ENCODE results near the gene TRIM44. TPM values are rescaled to one million over a fixed set of nuclear protein-coding genes. Genes with fewer than 3 reads are reported as not detected.
A peak's percentile ranks its signal among the peaks of the same experiment; 100 is the strongest.

Gene TRIM44
- total RNA-seq, 1 donor from 2014 or later = 86.6 TPM

DNA sequence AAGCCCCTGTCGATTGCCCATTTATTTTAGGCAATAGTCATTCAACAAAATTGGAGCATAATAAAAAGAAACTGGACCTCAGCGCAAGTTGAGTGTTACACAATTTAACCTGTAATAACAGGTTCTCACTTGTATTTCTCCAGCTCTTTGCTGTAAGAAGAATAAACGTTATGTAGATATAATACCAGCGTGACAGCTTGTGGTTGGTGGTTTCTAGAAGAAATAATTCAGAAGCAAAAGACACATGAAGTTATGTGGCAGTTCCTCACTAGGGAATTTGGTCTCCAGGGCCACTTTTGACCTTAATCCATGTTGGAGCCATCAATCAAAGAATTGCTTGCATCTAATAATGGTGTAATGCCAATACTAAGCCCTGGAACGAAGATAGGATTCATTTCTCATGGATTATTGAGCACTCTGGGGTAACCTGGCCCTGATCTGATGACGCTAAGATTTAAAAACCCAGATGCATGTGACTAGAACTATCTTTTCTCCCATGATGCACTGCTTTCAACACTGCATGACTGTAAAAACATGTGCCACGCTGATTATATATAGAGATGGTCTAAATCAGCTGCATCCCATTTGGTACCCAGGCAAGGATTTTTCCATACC is 151.6 kb downstream of the TRIM44 start:
- DNase-seq (ENCODE audit: low spot score in 2 of 2, unreplicated experiment in 2 of 2) = no peak
- Mint-ChIP-seq H3K9me3 (peaks cover 8% of the 10 kb centered on the region), H3K27ac (no peak overlapping the region), H3K27me3 (ENCODE audit: low read depth) (no peaks in the 10 kb centered on the region), H3K4me3 (no peak overlapping the region), H3K4me1 (peaks cover 49% of the 10 kb centered on the region), H3K36me3 (peaks cover 19% of the 10 kb centered on the region)
- TF ChIP-seq, protein P1, sequence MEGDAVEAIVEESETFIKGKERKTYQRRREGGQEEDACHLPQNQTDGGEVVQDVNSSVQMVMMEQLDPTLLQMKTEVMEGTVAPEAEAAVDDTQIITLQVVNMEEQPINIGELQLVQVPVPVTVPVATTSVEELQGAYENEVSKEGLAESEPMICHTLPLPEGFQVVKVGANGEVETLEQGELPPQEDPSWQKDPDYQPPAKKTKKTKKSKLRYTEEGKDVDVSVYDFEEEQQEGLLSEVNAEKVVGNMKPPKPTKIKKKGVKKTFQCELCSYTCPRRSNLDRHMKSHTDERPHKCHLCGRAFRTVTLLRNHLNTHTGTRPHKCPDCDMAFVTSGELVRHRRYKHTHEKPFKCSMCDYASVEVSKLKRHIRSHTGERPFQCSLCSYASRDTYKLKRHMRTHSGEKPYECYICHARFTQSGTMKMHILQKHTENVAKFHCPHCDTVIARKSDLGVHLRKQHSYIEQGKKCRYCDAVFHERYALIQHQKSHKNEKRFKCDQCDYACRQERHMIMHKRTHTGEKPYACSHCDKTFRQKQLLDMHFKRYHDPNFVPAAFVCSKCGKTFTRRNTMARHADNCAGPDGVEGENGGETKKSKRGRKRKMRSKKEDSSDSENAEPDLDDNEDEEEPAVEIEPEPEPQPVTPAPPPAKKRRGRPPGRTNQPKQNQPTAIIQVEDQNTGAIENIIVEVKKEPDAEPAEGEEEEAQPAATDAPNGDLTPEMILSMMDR (IDR thresholded peaks at IDR 0.05; ENCODE audit: unreplicated experiment) = no peak

DNA sequence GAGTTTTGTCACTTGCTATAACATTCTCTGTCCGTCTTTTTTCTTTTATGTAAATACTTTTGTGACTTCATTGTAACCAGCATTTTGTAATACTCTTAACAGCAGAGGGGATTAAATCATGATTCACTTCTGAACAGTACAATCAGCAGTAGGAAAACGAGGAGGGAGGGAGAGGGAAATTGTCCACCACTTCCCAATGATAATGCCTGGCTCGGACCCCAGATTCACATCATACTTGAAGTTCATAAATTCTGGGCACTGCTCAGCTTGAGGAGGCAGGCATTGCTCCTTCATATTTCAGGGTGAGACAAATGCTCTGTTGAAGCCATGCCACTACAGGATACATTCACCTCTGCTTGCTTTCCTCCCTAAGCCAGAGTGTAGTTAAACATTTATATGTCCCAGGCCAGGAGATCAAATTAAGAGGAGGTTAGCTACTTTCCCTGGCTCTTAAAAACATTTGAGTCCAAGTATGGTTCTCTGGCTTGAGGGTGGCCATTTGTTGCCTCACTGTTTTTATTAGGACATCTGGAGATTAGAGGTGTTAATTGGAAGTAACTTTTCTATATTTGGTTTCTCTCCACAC is 152.2 kb downstream of the TRIM44 start:
- H3K27me3 Mint-ChIP-seq (ENCODE audit: low read depth) = no peaks in the 10 kb centered on the region
- H3K4me1 Mint-ChIP-seq = peaks cover 51% of the 10 kb centered on the region
- H3K27ac Mint-ChIP-seq = peak overlapping the region; percentile 54
- peaks cover 19% of the 10 kb centered on the region for H3K36me3 Mint-ChIP-seq
- no peak for DNase-seq (ENCODE audit: low spot score in 2 of 2, unreplicated experiment in 2 of 2)
- H3K4me3 Mint-ChIP-seq = no peak overlapping the region
- peaks cover 8% of the 10 kb centered on the region for H3K9me3 Mint-ChIP-seq
- TF ChIP-seq, protein P1 (IDR thresholded peaks at IDR 0.05; ENCODE audit: unreplicated experiment) = no peak

DNA sequence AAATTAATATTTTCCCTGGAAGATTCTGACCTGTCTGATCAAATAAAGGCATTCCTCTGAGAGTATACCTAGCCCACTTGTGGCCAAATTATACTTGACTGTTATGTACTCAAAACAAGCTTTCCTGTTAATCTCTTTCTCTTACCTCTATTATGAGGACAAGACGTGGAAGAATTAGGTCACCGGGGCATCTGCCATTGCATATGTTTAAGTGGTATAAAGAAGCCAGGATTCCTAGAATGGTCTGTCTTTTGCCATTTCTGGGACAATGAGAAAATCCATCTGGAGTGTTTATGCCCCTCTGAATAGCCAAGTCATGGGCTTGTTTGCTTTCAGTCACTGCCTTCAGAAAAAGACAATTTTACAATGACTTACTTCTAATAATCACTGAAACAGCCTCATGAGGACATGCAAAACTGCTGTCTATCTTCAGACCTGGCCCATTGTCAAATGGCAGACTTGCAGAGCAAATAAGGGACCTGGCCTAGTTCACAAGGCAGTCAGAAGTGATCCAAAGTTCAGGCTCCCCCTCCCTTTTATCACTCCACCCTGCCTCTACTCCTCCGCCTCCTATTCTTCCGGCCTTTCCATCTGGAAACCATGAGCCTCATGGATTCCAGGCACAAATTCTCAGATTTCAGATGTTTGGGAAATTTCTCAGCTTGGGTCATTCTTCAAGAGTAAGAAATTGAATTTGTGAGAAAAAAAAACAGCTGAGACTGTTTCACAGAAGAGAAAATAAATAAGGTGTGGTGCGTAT is 153.2 kb downstream of the TRIM44 start:
- Mint-ChIP-seq H3K27ac (peak overlapping the region; percentile 13), H3K36me3 (peaks cover 19% of the 10 kb centered on the region), H3K4me3 (no peak overlapping the region), H3K9me3 (peaks cover 8% of the 10 kb centered on the region), H3K4me1 (peaks cover 44% of the 10 kb centered on the region), H3K27me3 (ENCODE audit: low read depth) (no peaks in the 10 kb centered on the region)
- no peak for DNase-seq (ENCODE audit: low spot score in 2 of 2, unreplicated experiment in 2 of 2)
- TF ChIP-seq, protein P1 (IDR thresholded peaks at IDR 0.05; ENCODE audit: unreplicated experiment) = no peak

DNA sequence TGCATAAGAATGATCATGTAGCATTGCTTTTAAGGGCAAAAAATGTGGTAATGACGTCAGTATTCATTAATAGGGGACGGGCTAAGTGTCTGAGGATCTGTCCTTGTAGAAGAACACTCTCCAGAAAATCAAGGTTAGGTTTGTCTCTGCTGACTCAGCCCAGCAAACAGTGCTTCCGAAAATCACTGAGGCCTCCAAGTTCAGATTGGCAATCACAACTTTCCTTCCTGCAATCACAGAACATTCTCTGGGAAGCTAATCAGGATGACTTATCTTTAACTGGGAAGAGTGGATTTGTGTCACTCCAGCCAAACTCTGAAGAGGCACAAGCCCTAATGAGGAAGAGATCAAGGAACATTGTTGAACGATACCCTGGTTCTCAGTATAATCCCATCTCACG is 158.0 kb downstream of the TRIM44 start:
- H3K27ac Mint-ChIP-seq = no peak overlapping the region
- H3K9me3 Mint-ChIP-seq = peaks cover 8% of the 10 kb centered on the region
- H3K36me3 Mint-ChIP-seq = peaks cover 19% of the 10 kb centered on the region
- peaks cover 38% of the 10 kb centered on the region for H3K4me1 Mint-ChIP-seq
- no peak for DNase-seq (ENCODE audit: low spot score in 2 of 2, unreplicated experiment in 2 of 2)
- H3K27me3 Mint-ChIP-seq (ENCODE audit: low read depth) = no peaks in the 10 kb centered on the region
- TF ChIP-seq, protein P1 (IDR thresholded peaks at IDR 0.05; ENCODE audit: unreplicated experiment) = no peak
- H3K4me3 Mint-ChIP-seq = no peak overlapping the region

DNA sequence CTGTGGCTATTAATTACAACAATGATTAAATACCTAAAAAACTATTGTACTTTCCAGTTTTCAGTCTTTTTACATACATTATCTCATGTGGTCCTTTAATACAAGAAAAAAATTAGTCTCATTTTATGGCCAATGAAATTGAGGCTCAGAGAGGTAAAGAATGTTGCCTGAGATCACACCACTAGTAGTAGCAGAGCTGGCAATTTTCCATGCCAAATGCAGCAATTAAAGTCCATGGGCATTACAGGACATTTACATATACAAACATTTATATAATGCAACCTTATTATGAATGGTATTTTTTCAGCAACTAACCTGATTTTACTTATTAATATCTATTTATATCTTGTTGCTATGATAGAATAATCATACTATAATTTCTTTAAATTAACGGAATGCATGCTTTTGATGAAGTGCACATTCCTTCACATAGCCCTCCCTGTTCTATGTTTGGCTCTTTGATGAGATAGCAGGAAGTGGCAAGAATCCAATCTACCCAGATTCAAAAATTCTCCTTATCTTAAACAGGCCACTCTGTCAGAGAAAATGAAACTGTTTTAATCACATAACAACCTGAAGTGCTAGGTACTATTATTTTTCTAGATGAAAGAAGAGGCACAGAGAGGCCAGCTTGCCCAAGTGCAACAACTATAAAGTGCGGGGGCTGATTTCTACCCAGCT is 160.4 kb downstream of the TRIM44 start:
- H3K4me3 Mint-ChIP-seq = no peak overlapping the region
- no peaks in the 10 kb centered on the region for H3K9me3 Mint-ChIP-seq
- H3K27me3 Mint-ChIP-seq (ENCODE audit: low read depth) = no peaks in the 10 kb centered on the region
- TF ChIP-seq, protein P1 (IDR thresholded peaks at IDR 0.05; ENCODE audit: unreplicated experiment) = no peak
- DNase-seq (ENCODE audit: low spot score in 2 of 2, unreplicated experiment in 2 of 2) = no peak
- peaks cover 3% of the 10 kb centered on the region for H3K36me3 Mint-ChIP-seq
- peak overlapping the region; percentile 89 for H3K27ac Mint-ChIP-seq
- H3K4me1 Mint-ChIP-seq = peaks cover 32% of the 10 kb centered on the region
